SU-DHL-6 (cell line): Measurements from ENCODE around the gene DCAF5.

Experiments used
- H2AFZ ChIP-seq: fragments of 200-600 bp; sonication (generic); 2 replicates; pipeline ENCODE4 v1.6.1; 2014; ENCODE audit warnings: low read depth, mild to moderate bottlenecking, moderate library complexity, mixed read lengths, antibody characterized with exemption, low read length; ENCODE audit not compliant: severe bottlenecking
- H3F3A ChIP-seq: fragments of 200-600 bp; shearing (Covaris generic); 2 replicates; pipeline ENCODE4 v1.6.0; 2016; ENCODE audit warnings: antibody characterized with exemption, mild to moderate bottlenecking; ENCODE audit not compliant: insufficient read depth
- H3K27ac ChIP-seq: fragments of 200-600 bp; sonication (generic); 2 replicates; pipeline ENCODE4 v1.5.1; 2016; ENCODE audit warnings: low read depth, mild to moderate bottlenecking, low read length, moderate library complexity, mixed read lengths
- H3K27me3 ChIP-seq: fragments of 200-600 bp; sonication (generic), shearing (Covaris generic); 2 replicates; pipeline ENCODE4 v1.6.0; 2014; ENCODE audit warnings: mild to moderate bottlenecking, low read length
- H3K36me3 ChIP-seq: fragments of 200-600 bp; sonication (generic); 2 replicates; pipeline ENCODE4 v1.6.1; 2014; ENCODE audit warnings: mild to moderate bottlenecking, low read length, mixed read lengths
- H3K4me2 ChIP-seq: fragments of 300-600, 200-600 bp; shearing (Covaris generic), sonication (generic); 2 replicates; pipeline ENCODE4 v1.6.0; 2014; ENCODE audit warnings: low read length, low read depth, mild to moderate bottlenecking; ENCODE audit not compliant: poor library complexity, severe bottlenecking
- H3K4me3 ChIP-seq: fragments of 200-600 bp; sonication (generic); 2 replicates; pipeline ENCODE4 v1.5.1; 2014; ENCODE audit warnings: antibody characterized with exemption, low read length, mild to moderate bottlenecking, mixed read lengths; ENCODE audit not compliant: insufficient read depth, poor library complexity, severe bottlenecking
- H3K79me2 ChIP-seq: fragments of 200-600 bp; sonication (generic); 2 replicates; pipeline ENCODE4 v1.6.1; 2014; ENCODE audit warnings: mild to moderate bottlenecking, low read length, moderate library complexity; ENCODE audit not compliant: insufficient read depth
- H3K9ac ChIP-seq: fragments of 200-600 bp; sonication (generic); 2 replicates; pipeline ENCODE4 v1.7.0; 2014; ENCODE audit warnings: mild to moderate bottlenecking, low read length
- H3K9me2 ChIP-seq: fragments of 200-600 bp; sonication (generic); replicated peaks from 2 replicates; pipeline ENCODE4 v1.6.1; 2014; ENCODE audit warnings: low read length; ENCODE audit not compliant: insufficient read depth
- H3K9me3 ChIP-seq: fragments of 200-600 bp; sonication (generic); 2 replicates; pipeline ENCODE4 v1.6.1; 2014; ENCODE audit warnings: low read length, mixed read lengths; ENCODE audit not compliant: insufficient read depth
- H4K20me1 ChIP-seq: fragments of 200-600 bp; sonication (generic); 2 replicates; pipeline ENCODE4 v1.6.1; 2014; ENCODE audit warnings: low read depth, mild to moderate bottlenecking, antibody characterized with exemption, low read length, moderate library complexity, mixed read lengths
- CTCF ChIP-seq: fragments of 200-600 bp; sonication (generic); IDR thresholded peaks from one replicate; pipeline ENCODE4 v1.5.1; 2017; ENCODE audit warnings: antibody characterized with exemption, mild to moderate bottlenecking, low read length, moderate library complexity; ENCODE audit not compliant: insufficient read depth, poor library complexity, severe bottlenecking
- EZH2phosphoT487 ChIP-seq: fragments of 200-600 bp; sonication (generic), shearing (Covaris generic); conservative IDR thresholded peaks from 2 replicates; pipeline ENCODE4 v1.6.1; 2018; ENCODE audit warnings: mild to moderate bottlenecking, antibody characterized with exemption, low read length, moderate library complexity, mixed read lengths

The DCAF5 gene

DNA sequence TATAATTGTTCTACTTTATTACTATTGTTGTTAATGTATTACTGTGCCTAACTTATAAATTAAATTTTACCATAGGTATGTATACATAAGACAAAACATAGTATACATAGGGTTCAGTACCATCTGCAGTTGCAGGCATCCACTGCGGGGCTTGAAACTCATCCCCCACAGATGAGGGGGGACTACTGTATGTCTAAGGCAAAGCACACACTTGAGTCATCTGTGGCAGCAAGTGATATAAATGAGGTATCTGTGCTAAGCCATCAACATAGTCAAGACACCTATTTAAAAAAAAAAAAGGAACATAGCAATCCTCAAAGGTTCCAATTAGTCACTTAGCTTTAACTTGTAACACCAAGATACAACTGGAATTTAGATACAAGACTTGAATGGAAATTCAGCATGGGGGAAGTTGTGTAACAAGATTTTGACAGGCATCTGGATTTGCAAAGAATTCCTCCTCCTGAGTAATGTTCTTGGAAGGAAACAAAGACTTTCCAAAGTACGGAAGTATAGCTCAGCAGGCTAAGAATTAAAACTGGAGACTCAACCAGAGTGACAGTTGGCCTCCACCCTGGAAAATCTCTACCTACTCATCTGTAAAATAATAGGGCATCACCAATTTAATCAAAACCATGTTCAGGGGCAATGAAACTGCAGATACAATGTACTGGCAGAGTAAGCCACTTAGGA is 14.9 kb downstream of the DCAF5 start:
- Histone ChIP-seq H3K9me3 (no peaks in the 10 kb centered on the region), H3K9me2 (no peaks in the 10 kb centered on the region), H4K20me1 (peaks cover 4% of the 10 kb centered on the region; the same call in 1 of the 2 replicates), H3K27ac (no peak overlapping the region), H3K36me3 (no peaks in the 10 kb centered on the region), H3F3A (no peaks in the 10 kb centered on the region), H3K9ac (no peak overlapping the region), H2AFZ (no peak overlapping the region), H3K4me2 (no peak overlapping the region), H3K27me3 (no peaks in the 10 kb centered on the region), H3K79me2 (peaks cover 54% of the 10 kb centered on the region), H3K4me3 (no peak overlapping the region)
- TF ChIP-seq CTCF, result no peak
- TF ChIP-seq EZH2phosphoT487, result no peak

- Histone ChIP-seq H3K4me3 (no peak overlapping the region), H3K27me3 (no peaks in the 10 kb centered on the region), H3K27ac (no peak overlapping the region), H3K9me3 (no peaks in the 10 kb centered on the region), H3K4me2 (no peak overlapping the region), H2AFZ (no peak overlapping the region), H3K79me2 (peaks cover 55% of the 10 kb centered on the region), H3K9ac (no peak overlapping the region), H3K9me2 (no peaks in the 10 kb centered on the region), H3F3A (no peaks in the 10 kb centered on the region), H3K36me3 (no peaks in the 10 kb centered on the region), H4K20me1 (peaks cover 10% of the 10 kb centered on the region; the same call in 1 of the 2 replicates)
- TF ChIP-seq CTCF (no peak), EZH2phosphoT487 (no peak)
Measured at GRCh38 chr14:69137416-69137815, 15.5 kb downstream of the DCAF5 start.

DNA sequence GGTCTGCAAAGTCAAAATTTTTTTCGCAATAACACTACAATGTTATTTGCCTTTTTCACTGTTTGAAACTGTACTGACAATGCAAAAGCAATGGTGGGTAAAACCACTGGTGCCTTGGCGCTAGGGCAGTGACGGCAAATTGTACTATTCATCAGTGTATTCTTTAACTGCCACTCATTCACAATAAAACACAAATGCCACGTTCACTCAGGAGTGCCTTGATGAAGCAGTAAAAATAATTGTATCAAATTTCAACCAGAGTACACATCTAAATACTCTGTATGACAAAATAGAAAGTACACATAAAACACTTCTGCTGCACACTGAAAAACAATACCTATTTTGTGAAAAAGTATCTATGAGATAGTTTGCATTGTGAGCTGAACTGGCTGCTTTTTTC is 17.8 kb downstream of the DCAF5 start:
- Histone ChIP-seq H3K9me2 (no peaks in the 10 kb centered on the region), H3F3A (no peaks in the 10 kb centered on the region), H2AFZ (no peak overlapping the region), H3K9ac (no peak overlapping the region), H3K79me2 (peaks cover 55% of the 10 kb centered on the region), H3K4me2 (no peak overlapping the region), H3K27ac (no peak overlapping the region), H3K27me3 (no peaks in the 10 kb centered on the region), H3K9me3 (no peaks in the 10 kb centered on the region), H4K20me1 (0 out of 2 replicates have a peak, but pooled peaks cover 10% of the 10 kb centered on the region), H3K4me3 (no peak overlapping the region), H3K36me3 (no peaks in the 10 kb centered on the region)
- TF ChIP-seq EZH2phosphoT487 (no peak), CTCF (no peak)
